Activated gamma-delta T cell treated with anti-CD3 and anti-CD28 coated beads, Interleukin-2, amount 50 U/mL, for 16 hours (primary cell): ENCODE results near the gene RFFL.

ENCODE experiments used
- DNase-seq: peaks from one replicate; pipeline ENCODE4 v3.0.0-alpha.2; 2020; ENCODE audit warnings: low read depth

The RFFL gene

DNA sequence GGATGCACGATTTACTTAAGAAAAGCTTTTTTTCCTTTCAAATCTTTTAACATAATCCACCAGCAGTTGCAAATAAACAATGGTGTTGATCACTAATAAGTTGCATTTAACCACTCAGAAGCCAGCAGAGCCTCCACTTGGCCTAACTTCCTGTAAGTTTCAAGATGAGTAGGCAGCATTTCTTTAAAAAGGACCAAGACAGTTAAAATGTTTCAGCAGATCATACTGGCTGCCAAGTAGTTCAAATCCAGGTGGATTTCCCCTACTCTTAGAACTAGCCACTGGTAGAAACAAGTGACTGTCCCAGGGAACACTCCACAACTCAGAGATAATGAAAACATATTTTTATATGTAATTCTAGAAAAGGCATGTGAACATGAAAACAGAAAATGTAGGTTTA is 17.0 kb upstream of the RFFL start:
- no peak for DNase-seq

DNA sequence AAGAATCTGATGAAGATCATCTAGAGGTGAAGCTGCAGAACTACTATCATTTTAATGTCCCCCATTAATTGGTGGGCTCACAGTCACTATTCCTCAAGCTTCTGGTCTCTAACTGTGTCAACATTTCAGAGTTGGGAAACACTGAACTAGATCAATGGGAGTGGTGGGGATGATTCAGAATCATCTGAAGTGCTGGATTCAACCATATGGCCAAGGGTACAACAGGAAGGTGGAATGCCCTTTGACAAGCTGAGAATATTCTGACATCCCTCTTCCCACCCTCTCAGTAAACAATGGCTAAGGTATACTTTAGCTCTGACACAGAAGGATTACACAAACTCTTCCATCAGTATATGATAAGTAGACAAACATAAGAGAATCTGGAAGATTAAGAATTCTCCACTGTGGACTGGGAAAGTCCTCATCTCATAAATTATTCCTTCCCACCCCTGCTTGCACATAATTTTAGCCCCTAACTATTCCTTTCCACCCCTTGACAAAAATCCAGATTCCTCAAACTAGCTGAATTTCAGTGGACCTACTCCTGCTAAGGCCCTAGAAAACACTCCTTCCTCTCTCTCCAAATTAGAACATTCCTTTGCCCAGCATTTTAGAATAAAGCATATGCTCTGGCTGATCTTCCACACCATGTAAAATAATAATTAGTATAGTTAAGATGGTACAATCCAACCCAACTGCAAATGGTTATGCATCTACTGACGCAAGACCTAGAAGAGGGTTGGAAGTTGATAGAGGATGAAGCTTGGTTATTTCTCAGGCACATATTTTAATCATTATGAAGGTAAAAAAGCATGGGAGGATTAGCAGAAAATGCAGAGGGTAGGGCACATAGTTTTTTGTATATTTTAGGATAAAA is 16.3 kb upstream of the RFFL start:
- no peak for DNase-seq

DNA sequence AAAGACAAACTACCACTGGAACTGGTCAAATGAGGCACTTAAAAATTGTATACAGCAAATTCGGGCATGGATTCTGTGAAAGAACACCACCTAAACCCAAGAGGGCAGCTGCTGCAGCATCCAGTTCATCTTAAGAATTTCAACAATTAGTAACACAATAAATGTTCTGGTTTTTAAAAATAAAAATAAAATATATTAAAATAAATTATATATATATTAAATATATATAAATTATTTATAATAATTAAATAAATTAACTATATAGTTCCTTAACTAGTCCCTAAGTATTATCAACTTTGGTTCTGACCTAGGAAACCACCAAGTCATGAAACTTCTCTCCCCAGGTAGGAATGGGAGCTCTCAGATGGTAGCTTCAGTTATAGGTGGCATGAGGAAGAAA is 13.4 kb upstream of the RFFL start:
- no peak for DNase-seq

DNA sequence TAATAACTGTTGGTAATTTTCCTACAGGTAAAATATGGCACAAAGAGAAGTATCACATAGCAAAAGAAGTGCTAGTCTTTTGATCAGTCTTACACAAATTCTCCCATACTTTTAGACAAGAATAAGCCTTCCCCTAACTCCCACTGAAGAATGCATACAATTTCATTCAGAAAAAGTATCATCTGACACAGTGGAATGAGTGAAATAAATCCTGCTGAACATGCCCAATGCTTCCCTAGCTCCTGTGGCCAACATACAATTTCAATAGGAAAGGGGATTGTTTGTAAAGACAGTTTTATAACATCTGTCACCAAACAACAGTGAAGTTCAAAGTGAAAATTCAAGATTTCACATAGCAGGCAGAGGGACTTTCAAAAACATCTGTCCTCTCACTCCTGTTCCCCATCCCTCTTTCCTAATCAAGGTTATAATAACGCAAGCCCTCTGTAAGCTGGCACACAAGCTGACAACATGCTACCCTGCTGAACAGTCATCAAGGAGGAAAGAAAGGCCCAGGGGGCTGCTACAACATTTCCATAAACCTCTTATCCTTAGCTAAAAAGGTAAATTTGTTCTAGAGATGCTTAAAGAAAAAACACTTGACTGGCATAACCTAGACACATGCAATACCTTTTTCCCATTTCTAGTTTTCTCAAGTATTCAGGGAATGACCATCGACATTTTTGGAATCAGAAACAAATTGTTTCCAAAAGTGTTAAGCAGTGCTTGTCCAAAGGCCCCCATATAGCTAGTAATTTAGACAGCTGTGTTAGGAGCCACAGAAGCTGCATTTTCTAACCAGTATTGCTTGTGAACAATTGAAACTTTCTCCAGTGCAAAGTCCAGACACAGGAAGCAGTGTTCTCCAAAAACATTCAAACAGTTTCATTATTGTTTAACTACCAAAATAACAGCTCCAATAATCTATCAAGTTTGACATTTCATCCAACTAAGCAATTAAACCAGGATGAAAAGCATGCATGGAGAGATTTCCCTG is 11.5 kb upstream of the RFFL start:
- no peak for DNase-seq

DNA sequence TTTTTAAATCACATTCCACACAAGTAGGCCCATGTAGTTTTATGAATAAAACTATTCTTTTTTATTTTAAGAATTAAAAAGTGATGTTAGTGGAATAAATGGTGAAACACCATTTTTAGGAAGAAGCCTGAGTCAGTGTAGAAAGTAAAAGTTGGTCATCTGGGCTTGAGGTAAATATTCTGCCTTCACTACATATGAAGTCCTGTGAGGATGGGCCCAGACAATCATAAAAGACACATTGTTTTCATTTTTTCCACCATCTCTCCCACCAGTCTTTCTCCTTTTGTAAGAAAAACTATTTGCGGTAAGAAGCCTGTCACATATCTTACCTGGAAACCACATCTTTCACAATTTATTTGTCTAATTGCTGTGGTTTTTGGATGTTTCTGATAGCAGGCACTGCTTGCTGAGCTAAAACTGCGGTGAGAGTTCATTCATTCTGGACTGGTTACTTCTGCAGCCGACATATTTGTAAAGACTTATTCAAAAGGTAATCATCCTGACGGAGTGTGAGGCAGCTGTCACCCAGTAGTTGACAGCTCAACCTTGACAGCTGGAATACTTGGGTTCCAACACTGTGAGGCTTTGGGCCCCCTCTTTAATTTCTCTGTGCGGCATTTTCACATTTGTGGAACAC is 10.6 kb upstream of the RFFL start:
- DNase-seq = no peak

DNA sequence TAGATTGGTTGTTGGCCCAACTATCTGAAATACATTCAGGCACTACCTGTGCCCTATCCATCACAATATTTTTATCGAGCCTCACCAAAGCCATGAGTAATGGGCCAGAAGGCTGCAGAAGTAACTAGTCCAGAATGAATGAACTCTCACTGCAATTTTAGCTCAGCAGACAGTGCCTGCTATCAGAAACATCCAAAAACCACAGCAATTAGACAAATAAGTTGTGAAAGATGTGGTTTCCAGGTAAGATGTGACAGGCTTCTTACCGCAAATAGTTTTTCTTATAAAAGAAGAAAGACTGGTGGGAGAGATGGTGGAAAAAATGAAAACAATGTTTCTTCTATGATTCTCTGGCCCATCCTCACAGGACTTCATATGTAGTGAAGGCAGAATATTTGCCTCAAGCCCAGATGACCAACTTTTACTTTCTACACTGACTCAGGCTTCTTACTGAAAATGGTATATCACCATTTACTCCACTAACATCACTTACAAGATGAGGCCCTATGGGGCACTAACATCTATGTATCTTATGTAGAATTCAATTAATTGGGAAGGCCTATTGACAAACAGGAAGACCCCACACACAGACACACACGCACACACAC is 9.8 kb upstream of the RFFL start:
- DNase-seq = no peak

DNA sequence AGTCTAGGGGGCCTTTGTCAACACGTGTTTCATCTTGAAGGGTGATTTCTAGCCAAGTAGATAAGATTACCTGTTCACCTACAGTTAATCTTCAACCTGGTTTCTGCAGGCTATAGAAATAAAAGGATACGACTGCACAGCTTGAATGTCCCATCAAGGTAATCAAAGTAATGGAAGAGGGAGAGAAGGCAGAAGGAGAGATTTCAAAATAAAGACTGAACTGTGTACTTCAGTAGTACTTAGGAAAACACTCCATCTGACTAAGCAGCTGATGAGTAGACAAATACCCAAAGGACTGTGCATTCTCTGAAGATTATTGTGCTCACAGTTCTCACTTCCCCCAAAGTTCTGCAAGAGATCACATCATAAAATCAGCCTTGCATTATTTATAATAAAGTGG is 5.8 kb upstream of the RFFL start:
- no peak for DNase-seq

DNA sequence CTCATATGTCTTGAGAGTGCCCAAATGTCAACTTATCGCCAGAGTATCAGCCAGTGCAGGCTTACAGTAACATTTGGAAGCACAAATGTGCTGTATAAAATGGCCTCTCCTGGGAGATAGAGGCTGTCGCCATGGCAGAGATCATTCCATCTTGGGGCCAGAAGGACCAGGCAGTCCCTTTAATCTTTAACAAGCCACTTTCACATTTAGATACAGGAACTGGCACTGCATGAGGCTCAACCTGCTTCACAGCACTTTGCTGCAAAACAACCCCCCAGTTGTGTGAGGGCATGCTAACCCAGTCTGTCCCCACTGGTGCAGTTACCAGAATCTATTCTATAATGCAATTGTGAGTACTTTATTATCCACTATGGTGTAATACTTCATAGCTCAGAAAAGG is 4.7 kb upstream of the RFFL start:
- no peak for DNase-seq

DNA sequence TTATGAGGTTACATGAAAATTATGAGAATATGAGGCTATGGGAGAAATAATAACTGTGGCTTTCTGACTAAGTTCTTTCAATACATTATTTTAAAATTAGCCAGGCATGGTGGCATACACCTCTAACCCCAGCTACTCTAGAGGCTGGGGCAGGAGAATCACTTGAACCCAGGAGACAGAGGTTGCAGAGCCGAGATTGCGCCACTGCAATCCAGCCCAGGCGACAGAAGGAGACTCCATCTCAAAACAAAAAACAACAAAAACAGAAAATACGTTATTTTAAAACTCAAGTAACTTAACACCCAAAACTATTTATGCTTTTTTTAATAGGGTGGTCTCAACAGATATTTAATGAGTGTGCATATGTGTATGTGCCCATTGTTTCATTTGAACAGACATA is 2.4 kb upstream of the RFFL start:
- DNase-seq = no peak

DNA sequence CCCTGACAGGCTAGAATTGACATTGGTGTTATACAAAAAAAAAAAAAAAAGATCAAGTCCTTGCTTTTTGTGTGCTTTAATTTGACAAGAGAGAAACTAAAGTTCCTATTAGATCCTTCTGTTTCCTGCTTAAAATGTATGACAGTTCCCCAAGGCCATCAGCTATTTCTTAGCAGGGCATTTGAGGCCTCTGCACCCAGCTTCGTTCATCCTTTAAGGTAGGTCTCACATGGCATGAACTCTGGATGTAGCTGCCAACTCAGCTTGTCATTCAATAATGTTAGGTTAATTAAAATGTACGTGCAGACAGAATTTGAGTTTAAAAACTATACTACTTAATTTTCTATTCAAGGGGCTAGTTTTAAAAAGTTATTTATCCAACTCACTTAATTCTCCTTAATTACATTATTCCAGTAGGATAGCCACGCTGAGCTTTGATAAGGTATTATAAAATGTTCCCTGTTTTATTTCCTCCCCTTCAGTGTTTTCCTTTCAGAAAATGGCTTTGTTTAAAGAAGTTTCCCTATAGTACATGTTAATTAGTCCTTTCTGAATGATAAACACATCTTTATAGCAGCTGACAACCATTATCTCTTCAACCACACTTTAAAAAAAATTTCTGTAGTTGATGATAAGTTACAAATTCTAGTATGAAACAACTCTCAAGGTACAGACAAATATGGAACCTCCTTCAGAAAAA is 1.2 kb upstream of the RFFL start:
- DNase-seq = no peak

DNA sequence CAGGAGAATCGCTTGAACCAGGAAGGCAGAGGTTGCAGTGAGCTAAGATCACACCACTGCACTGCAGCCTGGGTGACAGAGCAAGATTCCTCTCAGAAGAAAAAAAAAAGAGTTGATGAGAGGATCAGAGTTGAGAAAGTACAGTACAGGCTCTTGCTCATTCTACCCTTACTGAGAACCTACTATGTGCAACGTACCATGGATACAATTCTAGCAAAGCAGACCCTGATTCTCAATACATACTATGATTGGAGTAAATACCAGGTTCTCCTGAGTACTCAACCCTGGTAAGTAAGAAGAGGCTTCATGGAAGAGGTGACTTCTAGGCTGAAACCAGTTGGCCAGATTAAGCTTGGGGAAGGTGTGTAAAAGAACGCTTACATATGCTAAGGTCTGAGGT is 1.2 kb downstream of the RFFL start:
- DNase-seq = no peak

DNA sequence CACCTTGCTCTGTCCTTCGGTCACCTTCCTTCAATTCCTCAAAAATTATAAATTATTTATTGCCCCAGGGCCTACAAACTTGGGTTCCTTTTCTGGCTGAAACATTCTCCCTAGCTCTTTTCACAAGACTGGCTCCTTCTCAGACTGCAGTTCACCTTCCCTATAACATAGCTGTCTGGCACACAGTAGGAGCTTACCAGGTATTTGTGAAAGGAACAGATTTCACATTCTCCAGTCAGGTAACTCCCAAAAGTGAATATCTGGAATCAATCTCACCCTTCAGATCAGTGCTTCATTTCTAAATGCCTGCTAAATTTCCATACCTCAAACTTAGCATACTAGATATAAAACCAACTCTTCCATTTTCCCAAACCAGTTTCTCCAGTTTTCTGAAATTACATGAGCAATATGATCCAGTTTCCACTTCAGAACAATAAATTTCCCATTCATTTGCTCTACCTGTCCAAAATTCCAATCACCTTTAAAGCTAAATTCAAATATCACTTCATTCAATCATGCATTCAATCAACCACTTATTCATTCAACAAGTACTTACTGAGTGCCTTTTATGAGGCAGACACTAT is 6.1 kb downstream of the RFFL start:
- DNase-seq = no peak

DNA sequence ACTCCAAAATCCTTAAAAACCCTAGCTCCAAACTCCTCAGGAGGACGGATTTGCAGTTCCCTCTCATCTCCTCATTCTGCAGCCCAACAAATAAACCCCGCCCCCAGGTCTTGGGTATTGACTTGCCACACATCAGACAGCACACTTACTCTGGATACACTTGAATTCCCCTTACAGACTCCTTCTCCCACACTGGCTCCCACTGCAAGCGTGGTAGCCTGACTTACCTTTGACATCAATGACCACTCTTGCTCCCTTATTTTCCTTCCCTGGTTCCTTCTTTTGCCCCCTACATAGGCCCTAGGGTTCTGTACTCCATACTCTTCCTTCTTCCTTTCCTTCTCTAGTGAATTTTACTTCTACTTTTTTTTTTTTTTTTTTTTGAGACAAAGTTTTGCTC is 7.5 kb downstream of the RFFL start:
- no peak for DNase-seq

DNA sequence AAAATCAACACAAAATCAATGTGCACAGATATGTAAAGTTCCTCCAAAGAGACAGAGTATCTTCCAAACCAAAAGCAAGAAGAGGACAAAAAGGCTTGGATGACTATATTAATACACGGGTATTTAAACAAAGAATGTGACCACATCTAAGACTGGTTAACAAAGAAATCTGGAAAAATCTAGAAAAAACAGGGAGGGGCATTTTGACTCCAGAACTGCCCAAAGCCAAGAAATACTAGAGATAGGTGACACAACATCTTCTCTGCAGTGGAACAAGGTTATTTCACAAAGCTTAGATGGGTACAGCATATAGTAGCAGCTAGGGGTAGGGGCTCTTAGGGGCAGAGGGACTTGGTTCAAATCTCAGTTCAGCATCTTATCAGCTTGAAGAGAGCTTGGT is 10.3 kb downstream of the RFFL start:
- DNase-seq = no peak

DNA sequence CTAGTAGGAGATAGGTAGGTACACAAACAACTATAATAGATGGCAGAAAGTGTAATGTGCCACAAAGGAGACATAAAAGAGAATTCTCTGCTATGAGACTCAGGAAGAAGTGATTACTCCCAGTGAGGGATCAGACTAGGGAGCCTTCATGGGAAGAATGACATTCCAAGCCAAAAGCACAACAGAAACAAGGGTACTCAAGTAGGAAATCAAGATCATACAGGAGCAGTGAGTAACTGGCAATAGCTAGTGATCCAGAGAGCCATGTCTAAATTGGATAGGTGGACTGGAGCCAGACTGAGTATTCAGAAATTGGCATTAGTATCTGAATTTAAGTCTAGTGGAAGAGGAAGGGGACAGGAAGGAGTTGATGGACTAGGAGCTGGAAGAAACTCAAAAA is 10.7 kb downstream of the RFFL start:
- DNase-seq = no peak

DNA sequence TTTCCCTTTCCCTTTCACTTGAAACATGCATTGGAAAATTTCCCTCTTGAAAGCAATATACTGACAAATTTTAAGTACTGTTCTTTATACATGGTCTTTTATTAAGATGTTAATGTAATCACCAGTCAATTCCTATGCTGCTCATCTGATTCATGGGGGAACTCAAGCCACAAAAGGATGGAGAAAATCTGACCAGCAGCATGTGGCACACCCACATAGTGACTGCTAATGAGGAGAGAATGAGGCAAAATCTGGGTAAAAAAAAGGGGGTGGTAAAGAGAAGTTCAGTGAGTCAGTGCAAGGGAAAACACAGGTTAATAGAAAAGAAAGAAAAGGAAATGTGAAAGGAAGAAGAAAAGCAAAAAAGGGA is 11.3 kb downstream of the RFFL start:
- no peak for DNase-seq

DNA sequence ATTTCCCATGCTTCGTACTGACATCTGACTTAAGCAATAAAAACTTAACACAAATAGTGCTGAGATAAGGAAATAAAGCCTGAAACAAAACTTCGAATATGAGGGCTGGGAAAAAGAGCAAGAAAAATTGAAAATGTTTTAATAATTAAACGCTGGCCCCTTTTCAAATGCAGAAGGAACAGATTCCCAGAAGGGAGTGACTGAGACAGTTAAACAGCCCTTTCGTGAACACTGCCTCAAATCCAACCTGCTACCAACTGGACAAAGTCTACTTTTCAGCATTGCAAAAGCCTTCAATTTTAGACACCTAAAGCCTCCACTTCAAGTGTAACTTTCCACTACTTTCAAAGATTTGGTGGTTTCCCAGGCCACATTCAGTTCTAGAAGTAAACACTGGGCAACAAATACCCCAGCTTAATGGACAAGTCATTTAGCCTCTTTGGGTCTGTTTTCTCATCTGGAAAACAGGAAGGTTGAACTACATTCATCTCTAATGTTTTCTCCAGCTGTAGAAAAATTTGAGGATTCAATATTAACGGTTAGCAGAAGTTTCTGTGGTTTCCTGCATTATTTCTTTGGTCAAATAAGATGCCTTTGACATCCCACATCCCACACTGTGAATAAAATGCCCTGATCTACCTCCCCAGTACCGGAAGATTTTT is 11.8 kb downstream of the RFFL start:
- no peak for DNase-seq

DNA sequence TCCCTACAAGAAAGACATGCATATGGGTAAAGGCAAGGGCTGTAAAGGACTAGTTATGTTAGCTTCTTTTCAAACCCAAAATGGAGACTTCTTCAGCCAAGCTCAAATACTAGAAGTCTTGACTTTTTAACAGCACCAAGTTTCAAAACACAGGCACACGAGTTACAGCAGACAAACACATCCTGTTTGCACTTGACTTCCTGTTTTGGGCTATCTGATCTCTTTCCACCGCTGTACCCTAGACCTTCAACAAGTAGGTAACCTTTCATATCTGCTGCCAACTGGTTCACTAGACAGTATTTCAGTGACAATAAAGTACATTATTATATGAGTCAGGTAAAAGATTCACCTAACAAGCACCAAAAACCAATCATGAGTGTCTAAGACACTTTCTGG is 12.3 kb downstream of the RFFL start:
- DNase-seq = peak; percentile 22

DNA sequence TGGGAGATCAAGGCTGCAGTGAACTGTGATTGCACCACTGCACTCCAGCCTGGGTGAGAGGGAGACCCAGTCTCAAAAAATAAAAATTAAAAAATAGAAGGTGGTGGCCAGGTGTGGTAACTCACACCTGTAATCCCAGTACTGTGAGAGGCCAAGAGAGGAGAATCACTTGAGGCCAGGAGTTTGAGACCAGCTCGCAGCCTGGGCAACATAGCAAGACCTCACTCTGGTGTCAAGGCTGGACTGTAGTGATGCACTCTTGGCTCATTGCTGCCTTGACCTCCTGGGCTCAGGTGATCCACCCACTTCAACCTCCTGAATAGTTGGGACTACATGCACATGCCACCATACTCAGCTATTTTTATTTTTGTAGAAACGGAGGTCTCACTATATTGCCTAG is 13.3 kb downstream of the RFFL start:
- DNase-seq = no peak

DNA sequence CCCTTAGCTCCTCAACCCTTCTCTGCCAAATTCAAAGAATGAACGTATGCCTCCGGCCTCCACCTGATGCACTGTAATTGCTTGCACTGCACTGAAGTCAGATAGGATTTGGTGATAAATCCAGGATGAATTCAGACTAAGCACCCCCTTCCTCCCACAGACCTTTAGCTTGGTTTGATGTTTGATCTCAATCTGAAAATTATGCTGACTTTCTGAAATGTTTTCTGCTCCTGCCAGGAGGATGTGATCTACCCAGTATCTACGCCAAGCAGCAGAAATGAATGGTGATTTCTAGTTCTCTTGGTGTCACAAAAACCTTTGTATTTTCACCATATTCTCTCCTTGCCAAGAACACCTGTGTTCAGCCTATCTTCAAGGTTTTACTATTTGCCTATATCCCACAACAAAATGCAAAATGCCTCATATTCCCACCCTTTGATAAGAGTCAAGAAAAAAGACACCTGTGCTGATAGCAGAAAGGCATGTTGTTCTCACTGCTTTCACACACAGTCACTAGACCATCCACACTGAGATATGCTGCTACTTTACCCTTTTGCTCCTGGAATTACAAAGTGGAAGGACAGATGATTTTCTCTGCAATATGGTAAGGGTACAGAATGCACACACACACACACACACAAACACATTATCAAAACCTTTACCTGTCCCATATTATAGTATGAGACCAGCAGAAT is 14.7 kb downstream of the RFFL start:
- DNase-seq = no peak
